Ovary (tissue), 3 donors: ENCODE measurements around the gene CACNG3.

Experiments
- POLR2A ChIP-seq: fragments of 450-650 bp; IDR thresholded peaks from one replicate; pipeline ENCODE4 v1.6.1; 2017; ENCODE audit warnings: antibody characterized with exemption, mild to moderate bottlenecking, moderate library complexity
- TF ChIP-seq, protein P1 (sequence below), 3 donors: fragments of 450-650 bp in 2 of 3; fragments of 200-600 bp in 1 of 3; IDR thresholded peaks; one replicate each; pipeline versions ENCODE4 v1.5.1 to v1.8.0; 2016 to 2022; ENCODE audit warnings: antibody characterized with exemption in 3 of 3, mild to moderate bottlenecking in 1 of 3
- donor health status: DM: no; HTN: no; CAD: no.

DNA sequence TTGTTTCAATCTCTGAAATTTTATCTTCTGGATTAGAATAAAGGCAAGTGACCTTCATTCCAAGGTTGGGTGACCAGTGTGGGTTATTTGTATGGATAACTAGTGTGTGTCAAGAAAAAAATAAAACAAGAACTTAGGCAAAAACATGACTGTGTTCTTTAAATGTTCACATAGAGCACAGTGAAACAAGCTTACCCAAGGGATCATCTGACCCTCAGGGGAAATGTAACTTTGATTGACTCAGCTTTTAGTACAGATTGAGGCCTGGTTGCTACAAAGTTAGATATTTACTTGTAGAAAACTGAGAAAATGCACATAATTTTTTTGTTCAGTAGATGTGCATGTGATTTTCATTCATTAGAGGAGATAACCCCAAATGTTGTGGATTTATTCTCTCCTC lies 6.7 kb downstream of the CACNG3 start:
- TF ChIP-seq, protein P1, sequence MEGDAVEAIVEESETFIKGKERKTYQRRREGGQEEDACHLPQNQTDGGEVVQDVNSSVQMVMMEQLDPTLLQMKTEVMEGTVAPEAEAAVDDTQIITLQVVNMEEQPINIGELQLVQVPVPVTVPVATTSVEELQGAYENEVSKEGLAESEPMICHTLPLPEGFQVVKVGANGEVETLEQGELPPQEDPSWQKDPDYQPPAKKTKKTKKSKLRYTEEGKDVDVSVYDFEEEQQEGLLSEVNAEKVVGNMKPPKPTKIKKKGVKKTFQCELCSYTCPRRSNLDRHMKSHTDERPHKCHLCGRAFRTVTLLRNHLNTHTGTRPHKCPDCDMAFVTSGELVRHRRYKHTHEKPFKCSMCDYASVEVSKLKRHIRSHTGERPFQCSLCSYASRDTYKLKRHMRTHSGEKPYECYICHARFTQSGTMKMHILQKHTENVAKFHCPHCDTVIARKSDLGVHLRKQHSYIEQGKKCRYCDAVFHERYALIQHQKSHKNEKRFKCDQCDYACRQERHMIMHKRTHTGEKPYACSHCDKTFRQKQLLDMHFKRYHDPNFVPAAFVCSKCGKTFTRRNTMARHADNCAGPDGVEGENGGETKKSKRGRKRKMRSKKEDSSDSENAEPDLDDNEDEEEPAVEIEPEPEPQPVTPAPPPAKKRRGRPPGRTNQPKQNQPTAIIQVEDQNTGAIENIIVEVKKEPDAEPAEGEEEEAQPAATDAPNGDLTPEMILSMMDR (IDR thresholded peaks at IDR 0.05), result no peak
- no peak for TF ChIP-seq POLR2A
